Astrocyte (in vitro differentiated cells and primary cell): ENCODE data around the gene MEI4.

Source experiments
- CTCF ChIP-seq: IDR thresholded peaks from 2 replicates; pipeline ENCODE4 v1.5.1; 2011; ENCODE audit warnings: low read depth, mild to moderate bottlenecking, inconsistent platforms, low read length, moderate library complexity; ENCODE audit not compliant: insufficient read depth
- EZH2 ChIP-seq: IDR thresholded peaks from 2 replicates; pipeline ENCODE4 v1.6.1; 2012; ENCODE audit warnings: mild to moderate bottlenecking, low read length, inconsistent platforms; ENCODE audit not compliant: insufficient read depth

DNA sequence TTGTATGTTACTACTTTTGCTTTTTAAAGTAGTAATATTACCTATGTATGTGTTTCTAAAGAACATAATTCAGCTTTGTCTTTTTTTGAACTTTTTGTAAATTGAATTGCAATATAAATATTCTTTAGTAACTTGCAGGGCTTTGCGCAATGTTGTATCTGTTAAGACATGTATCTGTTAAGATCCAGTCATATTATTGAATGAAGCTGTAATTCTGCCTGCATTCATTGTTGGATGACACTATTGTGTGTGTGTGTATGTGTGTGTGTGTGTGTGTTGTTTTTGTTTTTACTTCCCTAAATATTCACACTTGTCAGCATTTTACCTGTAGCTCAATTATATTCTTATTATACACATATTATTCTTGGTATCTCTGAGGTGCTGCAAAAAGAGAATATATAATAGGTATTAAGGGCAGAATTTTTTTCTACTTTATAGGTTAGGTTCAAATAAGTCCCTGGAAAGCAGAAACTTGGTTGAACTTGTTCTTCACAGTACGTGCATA lies 164.0 kb downstream of the MEI4 start:
- no peak for TF ChIP-seq CTCF
- no peak for TF ChIP-seq EZH2
